WTC11 (cell line): ENCODE results near the gene ROBO2. TPM values are rescaled to one million over a fixed set of nuclear protein-coding genes. Genes with fewer than 3 reads are reported as not detected.

Source experiments
- ATAC-seq: fragments of 200-7000 bp; cut with Tn5 transposase; 2 replicates; pipeline ENCODE4 v1.10.0; 2021; ENCODE audit warnings: mild to moderate bottlenecking, moderate library complexity
- CTCF ChIA-PET: fragments of 300-600 bp; sonication (Branson Sonifier 250); formaldehyde crosslinking; loops from one replicate; lab custom pipeline; 2021; ENCODE audit warnings: antibody characterized with exemption; lab: Charles Lee
- POLR2A ChIA-PET: fragments of 350-600 bp; sonication (Branson Sonifier 250); formaldehyde crosslinking; loops from one replicate; lab custom pipeline; 2021; ENCODE audit warnings: antibody characterized with exemption; lab: Charles Lee
- DNase-seq: peaks from one replicate; pipeline ENCODE4 v3.0.0; 2021; ENCODE audit warnings: low spot score
- H3K27ac Mint-ChIP-seq: 2 replicates; pipeline ENCODE4 v1.8.0; 2021; ENCODE audit warnings: mixed read lengths
- H3K27me3 Mint-ChIP-seq: 2 replicates; pipeline ENCODE4 v1.8.0; 2021; ENCODE audit warnings: low read depth, mild to moderate bottlenecking, moderate library complexity, mixed read lengths
- H3K36me3 Mint-ChIP-seq: 2 replicates; pipeline ENCODE4 v1.8.0; 2021; ENCODE audit warnings: mixed read lengths
- H3K4me1 Mint-ChIP-seq: 2 replicates; pipeline ENCODE4 v1.8.0; 2022; ENCODE audit warnings: mixed read lengths
- H3K4me3 Mint-ChIP-seq: 2 replicates; pipeline ENCODE4 v1.8.0; 2021; ENCODE audit warnings: mild to moderate bottlenecking, moderate library complexity, mixed read lengths
- H3K9me3 Mint-ChIP-seq: 2 replicates; pipeline ENCODE4 v1.8.0; 2021; ENCODE audit warnings: mixed read lengths
- ZNF423 ChIP-seq: fragments of 250-450 bp; sonication (Bioruptor Pico); IDR thresholded peaks from 2 replicates; pipeline ENCODE4 v2.1.2; 2022; ENCODE audit warnings: mild to moderate bottlenecking, moderate library complexity
- ZNF671 ChIP-seq: fragments of 250-450 bp; sonication (Bioruptor Pico); IDR thresholded peaks from 2 replicates; pipeline ENCODE4 v1.8.0; 2021; ENCODE audit warnings: mild to moderate bottlenecking
- total RNA-seq: library from RNA; stranded (reverse); gene quantifications from 3 replicates; pipeline ENCODE4 v1.2.3, GENCODE V29; 2021
- TF ChIP-seq, protein P1 (sequence below): sonication (generic); formaldehyde crosslinking; IDR thresholded peaks from 2 replicates; pipeline ENCODE4 v1.8.0; 2022; ENCODE audit warnings: mild to moderate bottlenecking, missing genetic modification reagents
- TF ChIP-seq, protein P2 (sequence below): sonication (generic); formaldehyde crosslinking; IDR thresholded peaks from 2 replicates; pipeline ENCODE4 v1.8.0; 2023; ENCODE audit warnings: missing genetic modification reagents, mild to moderate bottlenecking, borderline replicate concordance
- TF ChIP-seq, protein P3 (sequence below): fragments of 250-450 bp; sonication (Bioruptor Pico); conservative IDR thresholded peaks from 2 replicates; pipeline ENCODE4 v1.9.0; 2021; ENCODE audit warnings: mild to moderate bottlenecking
- TF ChIP-seq, protein P4 (sequence below): sonication (generic); formaldehyde crosslinking; IDR thresholded peaks from 2 replicates; pipeline ENCODE4 v1.8.1; 2023; ENCODE audit warnings: mild to moderate bottlenecking, moderate library complexity, missing genetic modification reagents
- TF ChIP-seq, protein P5 (sequence below): sonication (generic); formaldehyde crosslinking; IDR thresholded peaks from 2 replicates; pipeline ENCODE4 v1.8.0; 2023; ENCODE audit warnings: missing genetic modification reagents
- TF ChIP-seq, protein P6 (sequence below): sonication (generic); formaldehyde crosslinking; IDR thresholded peaks from 2 replicates; pipeline ENCODE4 v1.8.0; 2022; ENCODE audit warnings: mild to moderate bottlenecking, missing genetic modification reagents

Gene ROBO2
- total RNA-seq, 1 experiment from 2014 or later: 11.7 TPM

DNA sequence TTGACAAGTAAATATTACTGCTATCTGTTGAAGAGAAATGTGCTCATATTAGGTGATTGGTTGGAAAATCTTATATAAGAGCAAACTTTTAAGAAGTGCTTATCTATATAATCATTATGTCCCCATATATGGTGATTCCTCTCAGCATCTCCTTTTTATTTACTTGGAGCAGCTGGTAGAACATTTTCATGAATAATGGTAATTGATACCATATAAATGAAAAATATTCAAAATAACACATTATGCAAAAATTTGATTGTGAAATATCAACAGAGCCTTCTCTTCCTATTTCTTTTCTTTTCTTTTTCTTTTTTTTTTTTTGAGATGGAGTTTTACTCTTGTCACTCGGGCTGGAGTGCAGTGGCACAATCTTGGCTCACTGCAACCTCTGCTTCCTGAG lies 56.2 kb downstream of the ROBO2 start:
- CTCF ChIA-PET: no interaction called here
- H3K4me1 Mint-ChIP-seq: peaks cover 9% of the 10 kb centered on the region
- no peak for ATAC-seq

More for the DNA sequence above, 56.2 kb downstream of the ROBO2 start:
- Mint-ChIP-seq H3K27me3 (no peaks in the 10 kb centered on the region), H3K9me3 (no peaks in the 10 kb centered on the region), H3K4me3 (no peak overlapping the region), H3K27ac (no peak overlapping the region)
- TF ChIP-seq, protein P1, sequence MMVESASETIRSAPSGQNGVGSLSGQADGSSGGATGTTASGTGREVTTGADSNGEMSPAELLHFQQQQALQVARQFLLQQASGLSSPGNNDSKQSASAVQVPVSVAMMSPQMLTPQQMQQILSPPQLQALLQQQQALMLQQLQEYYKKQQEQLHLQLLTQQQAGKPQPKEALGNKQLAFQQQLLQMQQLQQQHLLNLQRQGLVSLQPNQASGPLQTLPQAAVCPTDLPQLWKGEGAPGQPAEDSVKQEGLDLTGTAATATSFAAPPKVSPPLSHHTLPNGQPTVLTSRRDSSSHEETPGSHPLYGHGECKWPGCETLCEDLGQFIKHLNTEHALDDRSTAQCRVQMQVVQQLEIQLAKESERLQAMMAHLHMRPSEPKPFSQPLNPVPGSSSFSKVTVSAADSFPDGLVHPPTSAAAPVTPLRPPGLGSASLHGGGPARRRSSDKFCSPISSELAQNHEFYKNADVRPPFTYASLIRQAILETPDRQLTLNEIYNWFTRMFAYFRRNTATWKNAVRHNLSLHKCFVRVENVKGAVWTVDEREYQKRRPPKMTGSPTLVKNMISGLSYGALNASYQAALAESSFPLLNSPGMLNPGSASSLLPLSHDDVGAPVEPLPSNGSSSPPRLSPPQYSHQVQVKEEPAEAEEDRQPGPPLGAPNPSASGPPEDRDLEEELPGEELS (CRISPR knock-in tag): no peak
- TF ChIP-seq ZNF423: no peak
- TF ChIP-seq, protein P2, sequence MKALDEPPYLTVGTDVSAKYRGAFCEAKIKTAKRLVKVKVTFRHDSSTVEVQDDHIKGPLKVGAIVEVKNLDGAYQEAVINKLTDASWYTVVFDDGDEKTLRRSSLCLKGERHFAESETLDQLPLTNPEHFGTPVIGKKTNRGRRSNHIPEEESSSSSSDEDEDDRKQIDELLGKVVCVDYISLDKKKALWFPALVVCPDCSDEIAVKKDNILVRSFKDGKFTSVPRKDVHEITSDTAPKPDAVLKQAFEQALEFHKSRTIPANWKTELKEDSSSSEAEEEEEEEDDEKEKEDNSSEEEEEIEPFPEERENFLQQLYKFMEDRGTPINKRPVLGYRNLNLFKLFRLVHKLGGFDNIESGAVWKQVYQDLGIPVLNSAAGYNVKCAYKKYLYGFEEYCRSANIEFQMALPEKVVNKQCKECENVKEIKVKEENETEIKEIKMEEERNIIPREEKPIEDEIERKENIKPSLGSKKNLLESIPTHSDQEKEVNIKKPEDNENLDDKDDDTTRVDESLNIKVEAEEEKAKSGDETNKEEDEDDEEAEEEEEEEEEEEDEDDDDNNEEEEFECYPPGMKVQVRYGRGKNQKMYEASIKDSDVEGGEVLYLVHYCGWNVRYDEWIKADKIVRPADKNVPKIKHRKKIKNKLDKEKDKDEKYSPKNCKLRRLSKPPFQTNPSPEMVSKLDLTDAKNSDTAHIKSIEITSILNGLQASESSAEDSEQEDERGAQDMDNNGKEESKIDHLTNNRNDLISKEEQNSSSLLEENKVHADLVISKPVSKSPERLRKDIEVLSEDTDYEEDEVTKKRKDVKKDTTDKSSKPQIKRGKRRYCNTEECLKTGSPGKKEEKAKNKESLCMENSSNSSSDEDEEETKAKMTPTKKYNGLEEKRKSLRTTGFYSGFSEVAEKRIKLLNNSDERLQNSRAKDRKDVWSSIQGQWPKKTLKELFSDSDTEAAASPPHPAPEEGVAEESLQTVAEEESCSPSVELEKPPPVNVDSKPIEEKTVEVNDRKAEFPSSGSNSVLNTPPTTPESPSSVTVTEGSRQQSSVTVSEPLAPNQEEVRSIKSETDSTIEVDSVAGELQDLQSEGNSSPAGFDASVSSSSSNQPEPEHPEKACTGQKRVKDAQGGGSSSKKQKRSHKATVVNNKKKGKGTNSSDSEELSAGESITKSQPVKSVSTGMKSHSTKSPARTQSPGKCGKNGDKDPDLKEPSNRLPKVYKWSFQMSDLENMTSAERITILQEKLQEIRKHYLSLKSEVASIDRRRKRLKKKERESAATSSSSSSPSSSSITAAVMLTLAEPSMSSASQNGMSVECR (CRISPR knock-in tag): no peak
- TF ChIP-seq, protein P3, sequence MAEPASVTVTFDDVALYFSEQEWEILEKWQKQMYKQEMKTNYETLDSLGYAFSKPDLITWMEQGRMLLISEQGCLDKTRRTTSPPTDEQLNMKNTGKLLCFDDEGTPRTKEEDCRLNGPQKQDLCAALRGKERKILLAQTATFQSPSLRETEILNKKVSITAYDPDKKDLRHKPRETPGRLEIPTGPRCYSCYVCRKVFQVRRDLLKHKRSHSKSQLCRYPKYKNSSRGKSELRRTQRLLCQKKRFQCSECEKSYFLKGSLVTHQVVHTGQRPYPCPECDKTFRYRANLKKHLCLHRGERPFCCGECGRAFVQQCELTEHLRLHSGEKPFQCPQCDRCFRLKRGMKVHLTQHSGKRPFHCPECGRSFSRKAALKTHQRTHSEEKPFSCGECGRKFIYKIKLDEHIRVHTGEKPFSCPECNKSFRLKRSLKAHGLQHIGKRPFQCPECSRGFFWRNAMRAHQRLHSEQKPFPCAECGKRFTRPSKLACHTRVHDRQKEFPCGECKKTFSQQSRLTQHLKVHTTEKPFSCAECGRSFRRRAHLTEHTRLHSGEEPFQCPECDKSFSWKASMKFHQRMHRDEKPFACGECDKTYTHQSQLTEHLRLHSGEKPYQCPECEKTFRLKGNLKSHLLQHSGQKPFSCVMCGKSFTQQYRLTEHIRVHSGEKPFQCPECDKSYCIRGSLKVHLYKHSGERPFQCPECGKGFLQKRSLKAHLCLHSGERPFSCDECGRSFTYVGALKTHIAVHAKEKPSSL (CRISPR knock-in tag): no peak
- no peak for TF ChIP-seq ZNF671 (CRISPR knock-in tag)
- TF ChIP-seq, protein P4, sequence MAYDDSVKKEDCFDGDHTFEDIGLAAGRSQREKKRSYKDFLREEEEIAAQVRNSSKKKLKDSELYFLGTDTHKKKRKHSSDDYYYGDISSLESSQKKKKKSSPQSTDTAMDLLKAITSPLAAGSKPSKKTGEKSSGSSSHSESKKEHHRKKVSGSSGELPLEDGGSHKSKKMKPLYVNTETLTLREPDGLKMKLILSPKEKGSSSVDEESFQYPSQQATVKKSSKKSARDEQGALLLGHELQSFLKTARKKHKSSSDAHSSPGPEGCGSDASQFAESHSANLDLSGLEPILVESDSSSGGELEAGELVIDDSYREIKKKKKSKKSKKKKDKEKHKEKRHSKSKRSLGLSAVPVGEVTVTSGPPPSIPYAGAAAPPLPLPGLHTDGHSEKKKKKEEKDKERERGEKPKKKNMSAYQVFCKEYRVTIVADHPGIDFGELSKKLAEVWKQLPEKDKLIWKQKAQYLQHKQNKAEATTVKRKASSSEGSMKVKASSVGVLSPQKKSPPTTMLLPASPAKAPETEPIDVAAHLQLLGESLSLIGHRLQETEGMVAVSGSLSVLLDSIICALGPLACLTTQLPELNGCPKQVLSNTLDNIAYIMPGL: no peak
- TF ChIP-seq, protein P5, sequence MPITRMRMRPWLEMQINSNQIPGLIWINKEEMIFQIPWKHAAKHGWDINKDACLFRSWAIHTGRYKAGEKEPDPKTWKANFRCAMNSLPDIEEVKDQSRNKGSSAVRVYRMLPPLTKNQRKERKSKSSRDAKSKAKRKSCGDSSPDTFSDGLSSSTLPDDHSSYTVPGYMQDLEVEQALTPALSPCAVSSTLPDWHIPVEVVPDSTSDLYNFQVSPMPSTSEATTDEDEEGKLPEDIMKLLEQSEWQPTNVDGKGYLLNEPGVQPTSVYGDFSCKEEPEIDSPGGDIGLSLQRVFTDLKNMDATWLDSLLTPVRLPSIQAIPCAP (CRISPR knock-in tag): no peak
- TF ChIP-seq, protein P6, sequence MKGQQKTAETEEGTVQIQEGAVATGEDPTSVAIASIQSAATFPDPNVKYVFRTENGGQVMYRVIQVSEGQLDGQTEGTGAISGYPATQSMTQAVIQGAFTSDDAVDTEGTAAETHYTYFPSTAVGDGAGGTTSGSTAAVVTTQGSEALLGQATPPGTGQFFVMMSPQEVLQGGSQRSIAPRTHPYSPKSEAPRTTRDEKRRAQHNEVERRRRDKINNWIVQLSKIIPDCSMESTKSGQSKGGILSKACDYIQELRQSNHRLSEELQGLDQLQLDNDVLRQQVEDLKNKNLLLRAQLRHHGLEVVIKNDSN (CRISPR knock-in tag): no peak
- TF ChIP-seq, all 79 proteins: peak for 0
- no peak for DNase-seq
- POLR2A ChIA-PET: interaction anchor here (0.7 kb wide), 1 partner anchor 304 kb away, joined by 4 read pairs; no protein-coding TSS in a partner anchor
- 0 out of 2 replicates have a peak, but pooled peaks cover 3% of the 10 kb centered on the region for H3K36me3 Mint-ChIP-seq
